ENCODE results near the gene IQCB1.

DNA sequence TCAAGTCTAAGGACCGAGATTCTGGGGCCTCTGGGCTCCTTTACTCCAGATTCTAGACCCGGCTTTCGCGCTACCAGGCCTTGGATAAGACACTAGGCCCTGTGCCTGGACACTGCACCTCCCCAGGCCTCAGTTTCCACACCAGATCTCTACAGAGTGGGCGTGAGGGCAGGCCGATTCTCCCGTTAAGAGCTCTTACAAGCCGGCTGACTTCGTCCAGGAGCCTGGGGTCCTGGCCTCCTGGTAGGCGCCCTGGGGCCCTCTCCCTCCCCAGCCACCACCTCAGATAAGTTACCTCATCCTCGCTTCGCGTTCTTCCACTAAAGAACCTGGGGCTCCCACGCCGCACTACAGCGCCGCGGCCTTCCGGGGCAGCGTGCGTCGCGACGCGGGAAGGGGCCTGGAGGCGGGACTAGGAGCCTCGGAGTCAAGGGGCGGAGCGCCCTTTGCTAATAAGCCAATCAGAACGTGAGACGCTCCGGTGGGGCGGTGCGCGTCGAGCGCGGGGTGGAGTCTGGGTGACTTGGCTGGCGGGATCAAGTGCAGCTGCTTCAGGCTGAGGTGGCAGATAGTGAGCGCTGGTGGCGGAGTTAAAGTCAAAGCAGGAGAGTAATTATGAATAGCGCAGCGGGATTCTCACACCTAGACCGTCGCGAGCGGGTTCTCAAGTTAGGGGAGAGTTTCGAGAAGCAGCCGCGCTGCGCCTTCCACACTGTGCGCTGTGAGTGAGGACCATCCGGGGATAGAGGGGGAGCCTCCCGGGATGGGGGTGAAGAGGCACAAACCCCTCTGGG is at the start of gene IQCB1, which contains the start of gene EAF2:
- TF ChIP-seq, protein P1, sequence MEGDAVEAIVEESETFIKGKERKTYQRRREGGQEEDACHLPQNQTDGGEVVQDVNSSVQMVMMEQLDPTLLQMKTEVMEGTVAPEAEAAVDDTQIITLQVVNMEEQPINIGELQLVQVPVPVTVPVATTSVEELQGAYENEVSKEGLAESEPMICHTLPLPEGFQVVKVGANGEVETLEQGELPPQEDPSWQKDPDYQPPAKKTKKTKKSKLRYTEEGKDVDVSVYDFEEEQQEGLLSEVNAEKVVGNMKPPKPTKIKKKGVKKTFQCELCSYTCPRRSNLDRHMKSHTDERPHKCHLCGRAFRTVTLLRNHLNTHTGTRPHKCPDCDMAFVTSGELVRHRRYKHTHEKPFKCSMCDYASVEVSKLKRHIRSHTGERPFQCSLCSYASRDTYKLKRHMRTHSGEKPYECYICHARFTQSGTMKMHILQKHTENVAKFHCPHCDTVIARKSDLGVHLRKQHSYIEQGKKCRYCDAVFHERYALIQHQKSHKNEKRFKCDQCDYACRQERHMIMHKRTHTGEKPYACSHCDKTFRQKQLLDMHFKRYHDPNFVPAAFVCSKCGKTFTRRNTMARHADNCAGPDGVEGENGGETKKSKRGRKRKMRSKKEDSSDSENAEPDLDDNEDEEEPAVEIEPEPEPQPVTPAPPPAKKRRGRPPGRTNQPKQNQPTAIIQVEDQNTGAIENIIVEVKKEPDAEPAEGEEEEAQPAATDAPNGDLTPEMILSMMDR (IDR thresholded peaks at IDR 0.05; ENCODE audit: low read depth, low read length): no peak
- TF ChIP-seq POLR2A (IDR thresholded peaks at IDR 0.05; ENCODE audit: extremely low read depth, insufficient read length) (peak; percentile 94), MYC (IDR thresholded peaks at IDR 0.05; ENCODE audit: low read depth, low read length) (peak; percentile 91)

Data from NB4 (cell line).